HG03439 (cell line): ENCODE data around the gene ARMC7.
A peak's percentile ranks its signal among the peaks of the same experiment; 100 is the strongest.
"Not testable (repeated sequence)": the region's sequence is repeated elsewhere in the genome, so short reads cannot be mapped to it uniquely, and the experiment has no call there.

ENCODE experiments used
- ATAC-seq: cut with Tn5 transposase; IDR thresholded peaks from one replicate; pipeline ENCODE4 v1.9.1; 2021; ENCODE audit warnings: mild to moderate bottlenecking, moderate library complexity; ENCODE audit not compliant: unreplicated experiment

The ARMC7 gene

GRCh38 chr17:75109407-75110233 lies at the start of gene ARMC7:
TSS of gene ARMC7 (plus strand) at chr17:75109969. CDS start at chr17:75110289, 320 bp downstream.
- peak; percentile 52 for ATAC-seq

DNA sequence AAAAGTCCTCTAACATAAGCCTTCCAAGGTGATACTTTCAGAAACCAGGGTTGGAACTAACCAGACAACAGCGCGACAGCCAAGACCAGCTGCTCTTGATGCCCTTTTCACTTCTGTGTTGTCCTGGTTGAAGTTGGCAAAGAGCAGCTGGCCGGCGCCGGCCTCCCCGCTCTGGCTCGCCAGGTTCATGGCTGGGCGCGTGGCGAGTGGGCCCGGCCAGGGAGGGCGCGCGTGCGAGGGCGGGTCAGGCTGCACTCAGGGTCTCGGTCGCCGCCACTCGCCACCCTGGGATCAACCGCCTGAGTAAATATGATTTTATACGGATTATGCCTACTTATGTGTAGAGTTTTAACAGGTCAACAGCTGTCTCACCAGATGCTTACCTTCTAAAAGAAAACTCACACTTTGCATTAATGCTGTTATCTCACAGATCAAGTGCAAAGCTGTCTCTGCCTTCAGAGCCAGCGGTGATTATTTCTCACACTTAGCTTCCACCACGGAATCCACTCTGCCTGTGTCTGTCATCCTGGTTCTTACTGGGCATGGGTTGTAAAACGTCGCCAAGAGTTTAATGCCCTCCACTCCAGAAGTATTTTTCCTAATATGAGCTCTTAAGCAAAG lies 49.2 kb upstream of the ARMC7 start:
- ATAC-seq = no peak

- no peak for ATAC-seq
Observed at GRCh38 chr17:75061055-75061438, 48.7 kb upstream of the ARMC7 start.

DNA sequence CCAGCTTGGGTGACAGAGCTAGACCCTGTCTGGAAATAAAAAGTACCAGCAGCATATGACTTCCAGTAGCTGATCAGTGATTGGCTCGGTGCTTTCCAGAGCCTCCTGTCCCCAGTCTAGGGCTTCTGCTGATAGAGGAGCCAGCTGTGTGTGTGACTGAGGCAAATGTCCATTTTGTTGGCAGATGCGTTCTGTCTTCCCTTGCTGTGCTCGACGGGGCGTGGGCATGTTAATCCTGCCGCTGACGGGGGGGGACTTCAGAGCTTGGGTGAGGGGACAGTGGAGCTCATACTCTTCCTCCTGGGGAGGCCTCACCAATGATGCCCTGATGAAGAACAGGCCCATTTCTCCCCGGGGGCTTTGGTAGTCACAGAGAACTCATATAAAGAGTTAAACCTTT lies 48.2 kb upstream of the ARMC7 start:
- no peak for ATAC-seq

DNA sequence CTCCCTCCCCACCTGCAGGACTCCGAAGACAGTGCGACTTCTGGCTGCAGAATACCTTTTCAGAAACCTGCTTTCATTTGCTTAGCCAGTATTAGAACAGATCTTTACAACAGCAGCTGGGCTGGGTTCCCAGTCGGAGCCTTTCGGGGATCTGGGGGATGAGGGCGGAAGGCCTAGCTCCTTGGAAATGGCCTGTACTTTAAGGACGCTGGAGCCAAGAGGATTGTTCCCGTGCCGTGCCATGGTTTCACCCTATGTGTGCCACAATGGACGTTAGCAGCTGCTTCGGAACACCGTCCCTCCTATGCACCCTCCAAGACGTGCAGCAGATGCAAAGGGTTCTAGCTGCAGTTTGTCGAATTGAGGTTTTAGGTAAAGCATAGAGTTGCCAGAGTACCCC lies 46.6 kb upstream of the ARMC7 start:
- no peak for ATAC-seq

GRCh38 chr17:75063626-75064025 lies 46.1 kb upstream of the ARMC7 start:
- no peak for ATAC-seq

GRCh38 chr17:75064040-75064439 lies 45.7 kb upstream of the ARMC7 start:
- ATAC-seq = no peak

DNA sequence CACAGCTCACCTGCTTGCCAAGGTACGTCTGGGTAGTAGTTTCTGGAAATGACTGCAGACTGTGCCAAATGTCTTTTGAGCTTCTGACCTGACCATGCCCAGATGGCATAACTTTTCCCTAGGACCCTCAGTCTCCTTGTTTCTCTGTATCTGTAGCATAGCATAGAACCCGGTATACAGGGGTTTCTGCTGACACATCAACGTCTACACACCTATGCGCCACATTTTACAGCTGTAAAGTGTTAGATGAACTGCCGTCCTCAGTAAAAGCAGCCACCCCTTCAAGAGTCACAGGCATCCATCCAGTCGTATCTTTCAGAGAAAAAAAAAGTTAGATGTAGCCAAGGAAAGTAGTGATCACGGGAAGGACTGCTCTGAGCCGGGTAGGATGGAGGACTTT lies 45.3 kb upstream of the ARMC7 start:
- ATAC-seq = no peak

DNA sequence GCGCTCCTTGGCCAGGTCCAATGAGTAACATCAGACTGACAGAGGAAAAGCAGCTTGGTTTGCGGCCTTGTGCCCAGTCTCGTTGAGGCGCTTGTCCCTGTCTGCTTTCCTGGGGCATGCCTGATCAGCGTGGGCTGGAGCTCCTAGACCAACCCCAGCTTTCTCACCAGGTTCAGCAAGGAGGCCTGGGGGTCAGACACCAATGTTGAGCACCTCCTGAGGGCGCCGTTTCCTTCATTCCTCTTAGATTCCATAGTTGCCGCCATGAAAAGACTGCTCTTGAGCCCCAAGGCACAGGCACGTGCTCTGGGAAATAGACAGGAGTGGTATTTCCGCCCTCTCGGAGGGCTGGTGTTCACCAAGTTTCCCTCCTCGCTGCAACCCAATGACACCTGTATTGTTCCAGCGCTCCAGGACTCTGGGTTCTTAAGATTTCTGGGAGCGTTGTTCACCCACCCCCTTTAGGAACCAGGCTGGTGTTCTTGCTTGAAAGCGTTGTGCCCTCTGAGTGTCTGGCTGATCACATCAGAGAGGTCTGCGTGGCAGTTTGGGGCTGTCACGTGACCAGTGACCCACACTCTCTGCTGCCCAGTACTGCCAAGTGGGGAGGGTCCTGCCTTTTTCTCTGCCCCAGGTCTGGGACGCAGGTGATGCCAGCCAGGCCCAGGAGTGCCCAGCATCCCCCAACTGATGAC lies 44.8 kb upstream of the ARMC7 start:
- no peak for ATAC-seq

- no peak for ATAC-seq
Observed at GRCh38 chr17:75065562-75066151, 44.1 kb upstream of the ARMC7 start.

GRCh38 chr17:75067856-75068255 lies 41.9 kb upstream of the ARMC7 start:
- ATAC-seq = no peak

GRCh38 chr17:75068750-75069149 lies 41.0 kb upstream of the ARMC7 start:
- ATAC-seq = no peak

GRCh38 chr17:75069783-75070182 lies 40.0 kb upstream of the ARMC7 start:
- no peak for ATAC-seq

- not testable (repeated sequence) for ATAC-seq
Observed at GRCh38 chr17:75071478-75072271, 38.1 kb upstream of the ARMC7 start.

DNA sequence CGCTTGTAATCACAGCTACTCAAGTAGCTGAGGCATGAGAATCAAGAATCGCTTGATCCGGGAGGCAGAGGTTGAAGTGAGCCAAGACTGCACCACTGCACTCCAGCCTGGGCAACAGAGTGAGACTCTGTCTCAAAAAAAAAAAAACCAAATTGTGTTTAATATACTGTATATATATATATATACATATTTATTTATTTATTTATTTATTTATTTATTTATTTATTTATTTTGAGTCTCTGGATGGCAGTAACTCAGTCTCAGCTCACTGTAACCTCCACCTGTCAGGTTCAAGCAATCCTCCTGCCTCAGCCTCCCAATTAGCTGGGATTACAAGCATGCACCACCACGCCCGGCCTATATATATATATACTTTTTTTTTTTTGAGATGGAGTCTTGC lies 36.9 kb upstream of the ARMC7 start:
- not testable (repeated sequence) for ATAC-seq

DNA sequence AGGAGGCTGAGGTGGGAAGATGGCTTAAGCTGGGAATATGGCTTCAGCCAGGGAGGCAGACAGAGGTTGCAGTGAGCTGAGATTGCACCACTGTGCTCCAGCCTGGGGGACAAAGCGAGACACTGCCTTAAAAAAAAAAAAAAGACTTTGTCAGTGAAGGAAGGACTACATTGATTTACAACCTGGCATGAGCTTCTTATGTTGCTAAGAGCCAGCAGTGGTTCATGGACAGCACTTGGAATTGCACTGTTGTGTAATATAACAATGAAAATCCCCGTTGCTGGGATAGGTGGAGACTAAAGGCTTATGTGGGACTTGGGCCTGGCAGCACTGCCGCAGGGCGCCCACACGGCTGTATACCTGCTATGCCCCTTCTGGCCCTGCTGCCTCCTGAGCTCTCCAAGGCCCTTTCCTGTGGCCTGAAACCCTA lies 36.1 kb upstream of the ARMC7 start:
- no peak for ATAC-seq

DNA sequence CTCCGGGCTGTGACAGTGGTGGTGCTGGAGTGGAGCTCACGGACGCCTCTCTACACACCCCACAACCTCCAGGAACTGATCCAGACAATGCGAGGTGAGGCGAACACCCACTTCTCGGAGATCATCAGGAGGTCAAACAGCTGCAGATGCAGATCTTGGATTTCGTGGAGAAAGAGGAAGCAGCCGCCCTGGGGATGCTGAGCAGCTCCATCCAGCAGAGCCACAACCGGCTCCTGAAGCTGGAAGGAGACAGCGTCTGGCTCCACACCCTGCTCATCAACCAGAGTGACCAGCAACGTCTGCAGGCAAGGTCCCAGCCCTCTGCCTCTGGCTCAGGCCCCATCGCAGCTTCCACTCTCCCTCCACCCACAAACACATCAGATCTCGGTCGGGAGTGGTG lies 35.2 kb upstream of the ARMC7 start:
- no peak for ATAC-seq

DNA sequence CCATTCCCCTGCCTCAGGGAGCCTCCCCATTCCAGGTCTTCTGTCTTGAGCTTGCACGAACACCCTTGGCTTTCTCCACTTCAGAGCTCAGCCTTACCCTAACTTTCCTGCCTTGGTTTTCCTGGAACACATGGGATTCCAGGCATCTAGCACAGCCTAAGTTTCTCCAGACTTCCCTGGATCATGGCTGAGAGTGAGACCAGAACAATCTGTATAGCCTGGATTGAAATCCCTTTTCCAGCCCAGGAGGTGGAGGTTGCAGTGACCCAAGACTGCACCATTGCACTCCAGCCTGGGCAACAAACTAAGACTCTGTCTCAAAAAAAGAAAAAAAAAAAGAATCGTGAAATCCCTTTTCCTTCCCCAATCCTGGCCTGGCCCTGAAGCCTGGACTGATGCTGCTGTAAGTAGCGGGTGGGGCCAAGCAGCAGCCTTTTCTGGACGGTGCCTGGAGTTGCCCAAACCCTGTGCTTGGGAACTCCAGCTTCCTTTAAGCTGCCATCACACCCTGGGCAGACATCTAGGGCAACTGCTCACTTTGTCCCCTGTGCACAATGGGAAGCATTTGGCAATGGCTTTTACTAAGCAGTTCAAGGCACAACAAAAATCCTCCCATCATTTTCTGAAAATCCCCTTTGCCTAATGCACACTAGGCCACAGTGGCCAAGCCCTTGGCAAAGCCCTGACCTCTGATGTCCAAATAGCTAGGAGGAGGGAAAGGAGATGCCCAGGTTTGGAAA lies 34.0 kb upstream of the ARMC7 start:
- no peak for ATAC-seq

DNA sequence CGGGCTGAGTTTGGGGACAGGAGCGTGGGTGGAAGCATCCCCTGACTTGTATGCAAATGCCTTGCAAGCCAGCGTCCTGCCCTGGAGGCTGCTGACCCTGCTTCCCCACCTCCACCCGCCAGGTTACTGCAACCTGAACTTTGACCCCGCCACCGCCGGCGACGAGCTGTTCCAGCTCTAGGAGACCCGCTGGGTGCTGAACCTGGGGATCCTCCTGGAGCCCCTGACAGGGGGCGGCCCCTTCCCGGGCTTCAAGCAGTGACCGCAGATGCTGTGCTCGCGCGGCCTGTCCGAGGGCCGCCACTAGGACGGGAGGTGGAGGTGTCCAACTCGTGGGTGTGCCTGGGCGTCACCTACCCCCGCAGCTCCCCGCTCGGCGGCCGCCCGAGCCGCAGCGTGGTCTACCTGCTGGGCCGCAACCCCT lies 32.7 kb upstream of the ARMC7 start:
- ATAC-seq = no peak
